SU-DHL-6 (cell line): Measurements from ENCODE around the gene CMKLR1.

ENCODE experiments used
- H2AFZ ChIP-seq: fragments of 200-600 bp; sonication (generic); 2 replicates; pipeline ENCODE4 v1.6.1; 2014; ENCODE audit warnings: low read depth, mild to moderate bottlenecking, moderate library complexity, mixed read lengths, antibody characterized with exemption, low read length; ENCODE audit not compliant: severe bottlenecking
- H3F3A ChIP-seq: fragments of 200-600 bp; shearing (Covaris generic); 2 replicates; pipeline ENCODE4 v1.6.0; 2016; ENCODE audit warnings: antibody characterized with exemption, mild to moderate bottlenecking; ENCODE audit not compliant: insufficient read depth
- H3K27ac ChIP-seq: fragments of 200-600 bp; sonication (generic); 2 replicates; pipeline ENCODE4 v1.5.1; 2016; ENCODE audit warnings: low read depth, mild to moderate bottlenecking, low read length, moderate library complexity, mixed read lengths
- H3K27me3 ChIP-seq: fragments of 200-600 bp; sonication (generic), shearing (Covaris generic); 2 replicates; pipeline ENCODE4 v1.6.0; 2014; ENCODE audit warnings: mild to moderate bottlenecking, low read length
- H3K36me3 ChIP-seq: fragments of 200-600 bp; sonication (generic); 2 replicates; pipeline ENCODE4 v1.6.1; 2014; ENCODE audit warnings: mild to moderate bottlenecking, low read length, mixed read lengths
- H3K4me2 ChIP-seq: fragments of 300-600, 200-600 bp; shearing (Covaris generic), sonication (generic); 2 replicates; pipeline ENCODE4 v1.6.0; 2014; ENCODE audit warnings: low read length, low read depth, mild to moderate bottlenecking; ENCODE audit not compliant: poor library complexity, severe bottlenecking
- H3K4me3 ChIP-seq: fragments of 200-600 bp; sonication (generic); 2 replicates; pipeline ENCODE4 v1.5.1; 2014; ENCODE audit warnings: antibody characterized with exemption, low read length, mild to moderate bottlenecking, mixed read lengths; ENCODE audit not compliant: insufficient read depth, poor library complexity, severe bottlenecking
- H3K79me2 ChIP-seq: fragments of 200-600 bp; sonication (generic); 2 replicates; pipeline ENCODE4 v1.6.1; 2014; ENCODE audit warnings: mild to moderate bottlenecking, low read length, moderate library complexity; ENCODE audit not compliant: insufficient read depth
- H3K9ac ChIP-seq: fragments of 200-600 bp; sonication (generic); 2 replicates; pipeline ENCODE4 v1.7.0; 2014; ENCODE audit warnings: mild to moderate bottlenecking, low read length
- H3K9me2 ChIP-seq: fragments of 200-600 bp; sonication (generic); replicated peaks from 2 replicates; pipeline ENCODE4 v1.6.1; 2014; ENCODE audit warnings: low read length; ENCODE audit not compliant: insufficient read depth
- H3K9me3 ChIP-seq: fragments of 200-600 bp; sonication (generic); 2 replicates; pipeline ENCODE4 v1.6.1; 2014; ENCODE audit warnings: low read length, mixed read lengths; ENCODE audit not compliant: insufficient read depth
- H4K20me1 ChIP-seq: fragments of 200-600 bp; sonication (generic); 2 replicates; pipeline ENCODE4 v1.6.1; 2014; ENCODE audit warnings: low read depth, mild to moderate bottlenecking, antibody characterized with exemption, low read length, moderate library complexity, mixed read lengths
- EZH2phosphoT487 ChIP-seq: fragments of 200-600 bp; sonication (generic), shearing (Covaris generic); conservative IDR thresholded peaks from 2 replicates; pipeline ENCODE4 v1.6.1; 2018; ENCODE audit warnings: mild to moderate bottlenecking, antibody characterized with exemption, low read length, moderate library complexity, mixed read lengths
- TF ChIP-seq, protein P1 (sequence below): fragments of 200-600 bp; sonication (generic); IDR thresholded peaks from one replicate; pipeline ENCODE4 v1.5.1; 2017; ENCODE audit warnings: antibody characterized with exemption, mild to moderate bottlenecking, low read length, moderate library complexity; ENCODE audit not compliant: insufficient read depth, poor library complexity, severe bottlenecking

The CMKLR1 gene

GRCh38 chr12:108350511-108350910 is 11.4 kb upstream of the CMKLR1 start:
- no peak overlapping the region for H3K27ac ChIP-seq
- no peaks in the 10 kb centered on the region for H3K27me3 ChIP-seq
- H3K36me3 ChIP-seq, result no peaks in the 10 kb centered on the region
- H3K9ac ChIP-seq, result no peak overlapping the region
- no peak overlapping the region for H3K4me3 ChIP-seq
- H3K9me3 ChIP-seq, result no peaks in the 10 kb centered on the region
- no peaks in the 10 kb centered on the region for H4K20me1 ChIP-seq
- no peaks in the 10 kb centered on the region for H3F3A ChIP-seq
- no peak for TF ChIP-seq EZH2phosphoT487
- TF ChIP-seq, protein P1, sequence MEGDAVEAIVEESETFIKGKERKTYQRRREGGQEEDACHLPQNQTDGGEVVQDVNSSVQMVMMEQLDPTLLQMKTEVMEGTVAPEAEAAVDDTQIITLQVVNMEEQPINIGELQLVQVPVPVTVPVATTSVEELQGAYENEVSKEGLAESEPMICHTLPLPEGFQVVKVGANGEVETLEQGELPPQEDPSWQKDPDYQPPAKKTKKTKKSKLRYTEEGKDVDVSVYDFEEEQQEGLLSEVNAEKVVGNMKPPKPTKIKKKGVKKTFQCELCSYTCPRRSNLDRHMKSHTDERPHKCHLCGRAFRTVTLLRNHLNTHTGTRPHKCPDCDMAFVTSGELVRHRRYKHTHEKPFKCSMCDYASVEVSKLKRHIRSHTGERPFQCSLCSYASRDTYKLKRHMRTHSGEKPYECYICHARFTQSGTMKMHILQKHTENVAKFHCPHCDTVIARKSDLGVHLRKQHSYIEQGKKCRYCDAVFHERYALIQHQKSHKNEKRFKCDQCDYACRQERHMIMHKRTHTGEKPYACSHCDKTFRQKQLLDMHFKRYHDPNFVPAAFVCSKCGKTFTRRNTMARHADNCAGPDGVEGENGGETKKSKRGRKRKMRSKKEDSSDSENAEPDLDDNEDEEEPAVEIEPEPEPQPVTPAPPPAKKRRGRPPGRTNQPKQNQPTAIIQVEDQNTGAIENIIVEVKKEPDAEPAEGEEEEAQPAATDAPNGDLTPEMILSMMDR, result no peak
- H3K79me2 ChIP-seq, result no peaks in the 10 kb centered on the region
- H3K9me2 ChIP-seq, result no peaks in the 10 kb centered on the region
- H2AFZ ChIP-seq, result no peak overlapping the region
- H3K4me2 ChIP-seq, result no peak overlapping the region

DNA sequence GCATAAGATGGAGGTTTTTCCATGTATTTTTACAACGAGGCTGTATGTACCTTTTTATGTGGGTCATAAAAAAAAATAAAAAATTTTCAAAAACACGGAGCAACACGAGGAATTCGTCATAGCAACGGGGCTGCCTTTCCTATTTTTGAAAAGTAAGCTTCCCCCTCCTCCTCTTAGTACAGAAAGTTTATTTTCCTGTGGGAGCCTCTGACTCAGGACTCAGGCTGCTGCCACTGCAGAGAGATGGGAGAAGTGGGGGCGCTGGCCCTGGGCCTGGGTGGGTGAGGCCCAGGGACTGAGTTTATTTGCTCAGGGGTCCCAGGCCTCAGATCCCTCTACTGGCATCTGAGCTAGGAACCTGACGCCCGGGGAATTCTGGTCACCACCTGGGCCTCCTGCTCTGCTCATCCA is 10.2 kb upstream of the CMKLR1 start:
- H2AFZ ChIP-seq, result no peak overlapping the region
- H3K9me2 ChIP-seq, result no peaks in the 10 kb centered on the region
- H3K9me3 ChIP-seq, result no peaks in the 10 kb centered on the region
- no peaks in the 10 kb centered on the region for H3K36me3 ChIP-seq
- no peaks in the 10 kb centered on the region for H3K79me2 ChIP-seq
- TF ChIP-seq, protein P1, result no peak
- TF ChIP-seq EZH2phosphoT487, result no peak
- H3F3A ChIP-seq, result no peaks in the 10 kb centered on the region
- H3K4me3 ChIP-seq, result no peak overlapping the region
- no peaks in the 10 kb centered on the region for H4K20me1 ChIP-seq
- no peak overlapping the region for H3K9ac ChIP-seq
- H3K27ac ChIP-seq, result no peak overlapping the region
- H3K27me3 ChIP-seq, result no peaks in the 10 kb centered on the region
- H3K4me2 ChIP-seq, result no peak overlapping the region

DNA sequence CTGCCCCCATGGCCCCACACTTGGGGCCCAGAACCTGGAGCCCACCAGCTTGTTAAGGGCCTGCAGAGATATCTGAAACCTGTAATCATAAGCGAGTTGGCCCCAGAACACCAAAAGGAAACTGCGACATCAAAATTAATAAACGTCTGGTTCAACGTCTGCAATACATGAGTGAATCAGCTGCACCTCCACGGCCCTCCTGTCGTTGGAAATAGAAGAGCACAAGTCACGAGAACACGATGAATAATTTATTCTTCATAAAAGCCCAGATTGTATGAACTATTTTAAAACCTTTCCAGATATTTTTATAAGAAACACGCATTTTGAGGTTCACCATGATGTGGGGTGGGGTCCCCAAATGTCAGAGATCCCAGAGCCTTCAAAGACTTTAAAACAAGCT is 9.7 kb upstream of the CMKLR1 start:
- Histone ChIP-seq H3K79me2 (no peaks in the 10 kb centered on the region), H3K36me3 (no peaks in the 10 kb centered on the region), H3K27me3 (no peaks in the 10 kb centered on the region), H2AFZ (no peak overlapping the region), H3K27ac (no peak overlapping the region), H3K9ac (no peak overlapping the region), H3K4me2 (no peak overlapping the region), H3K9me3 (no peaks in the 10 kb centered on the region), H4K20me1 (no peaks in the 10 kb centered on the region), H3K4me3 (no peak overlapping the region), H3K9me2 (no peaks in the 10 kb centered on the region), H3F3A (no peaks in the 10 kb centered on the region)
- no peak for TF ChIP-seq EZH2phosphoT487
- TF ChIP-seq, protein P1, result no peak
